ENCODE measurements around the gene PLEKHG3. TPM values are rescaled to one million over a fixed set of nuclear protein-coding genes. Genes with fewer than 3 reads are reported as not detected.

The PLEKHG3 gene
- total and polyA plus RNA-seq, 12 donors: 2.7 to 11.7 (median 8.9) TPM

- Histone ChIP-seq H3K36me3 (replicated peaks in 1 of 2) (no peaks in the 10 kb centered on the region), H3K27me3 (no peaks in the 10 kb centered on the region), H3K27ac (no peak overlapping the region), H3K4me3 (no peak overlapping the region), H3K4me1 (replicated peaks in 1 of 2) (no peaks in the 10 kb centered on the region), H3K9me3 (replicated peaks in 1 of 3) (no peaks in the 10 kb centered on the region)
- intact Hi-C loops (cut with DNase I): no loop called here
- no peak for DNase-seq
- 90 to 94% (median 92%) methylated on average over 7 to 11 of the region's 11 CpGs for WGBS, 4 donors
- no peak for TF ChIP-seq POLR2A (IDR thresholded peaks at IDR 0.05)
- no peak for TF ChIP-seq CTCF (IDR thresholded peaks at IDR 0.05)
Observed at GRCh38 chr14:64796369-64796768, 92.1 kb downstream of the PLEKHG3 start.

GRCh38 chr14:64799555-64799954, 95.3 kb downstream of the PLEKHG3 start:
- Histone ChIP-seq H3K36me3 (replicated peaks in 1 of 2) (no peaks in the 10 kb centered on the region), H3K27ac (no peak overlapping the region), H3K27me3 (no peaks in the 10 kb centered on the region), H3K9me3 (replicated peaks in 1 of 3) (no peaks in the 10 kb centered on the region), H3K4me3 (no peak overlapping the region), H3K4me1 (replicated peaks in 1 of 2) (no peaks in the 10 kb centered on the region)
- WGBS, 4 donors: 93 to 96% (median 94%) methylated on average over 7 to 10 of the region's 10 CpGs
- TF ChIP-seq CTCF (IDR thresholded peaks at IDR 0.05) (no peak), POLR2A (IDR thresholded peaks at IDR 0.05) (no peak)
- intact Hi-C loops (cut with DNase I): no loop called here
- DNase-seq: no peak

Small RNA genes lying within 50 kb of the gene (microRNA-seq; reads per million reads assigned to microRNA genes)
- 0 reads per million in 3 donors for gene MIR7855

Other genes with a start within 250 kb of the PLEKHG3 start
- under 1 TPM; 0.06 to 0.78 (median 0.27) TPM for gene AKAP5, start 238.9 kb upstream of the PLEKHG3 start, total RNA-seq
- under 1 TPM; 0.10 to 0.38 (median 0.16) TPM for gene AKAP5, start 238.9 kb upstream of the PLEKHG3 start, polyA plus RNA-seq
- gene ZBTB25, start 200.6 kb upstream of the PLEKHG3 start, total RNA-seq: 10 to 100 TPM in 6 of 9 donors, 1 to 10 TPM in 3; 4.4 to 17.2 (median 12.4) TPM
- 10 to 100 TPM in 1 of 3 donors, 1 to 10 TPM in 2; 5.7 to 11.6 (median 9.5) TPM for gene ZBTB25, start 200.6 kb upstream of the PLEKHG3 start, polyA plus RNA-seq
- 10 to 100 TPM; 19.8 to 38.1 (median 31.4) TPM for gene ZBTB1, start 199.7 kb upstream of the PLEKHG3 start, total RNA-seq
- 10 to 100 TPM; 15.1 to 25.9 (median 19.4) TPM for gene ZBTB1, start 199.7 kb upstream of the PLEKHG3 start, polyA plus RNA-seq
- 10 to 100 TPM in 5 of 9 donors, 1 to 10 TPM in 4; 3.5 to 74.6 (median 16.5) TPM for gene HSPA2, start 163.7 kb upstream of the PLEKHG3 start, total RNA-seq
- 1 to 10 TPM; 3.4 to 7.2 (median 5.1) TPM for gene HSPA2, start 163.7 kb upstream of the PLEKHG3 start, polyA plus RNA-seq
- 1 to 10 TPM in 4 of 9 donors, under 1 TPM in 5; 0.27 to 2.0 (median 0.95) TPM for gene PPP1R36, start 154.5 kb upstream of the PLEKHG3 start, total RNA-seq
- gene PPP1R36, start 154.5 kb upstream of the PLEKHG3 start, polyA plus RNA-seq: 1 to 10 TPM in 1 of 3 donors, under 1 TPM in 2; 0.67 to 2.2 (median 0.90) TPM
- 1 to 10 TPM in 4 of 9 donors, under 1 TPM in 5; 0.18 to 6.1 (median 0.76) TPM for gene SPTB, start 175.5 kb downstream of the PLEKHG3 start, total RNA-seq
- 10 to 100 TPM in 1 of 3 donors, 1 to 10 TPM in 2; 1.1 to 14.5 (median 1.3) TPM for gene SPTB, start 175.5 kb downstream of the PLEKHG3 start, polyA plus RNA-seq
- gene CHURC1, start 210.0 kb downstream of the PLEKHG3 start, total RNA-seq: 100 to 1,000 TPM in 1 of 9 donors, 10 to 100 TPM in 8; 54.4 to 101 (median 74.7) TPM
- 10 to 100 TPM; 36.7 to 97.0 (median 46.4) TPM for gene CHURC1, start 210.0 kb downstream of the PLEKHG3 start, polyA plus RNA-seq
- gene GPX2, start 238.3 kb downstream of the PLEKHG3 start, total RNA-seq: under 1 TPM in 2 of 9 donors, not detected in 7; 0.31 to 0.36 TPM
- 1 to 10 TPM in 1 of 3 donors, under 1 TPM in 1, not detected in 1; 0.73 to 1.4 TPM for gene GPX2, start 238.3 kb downstream of the PLEKHG3 start, polyA plus RNA-seq